GM12891 (cell line): ENCODE data around the gene TRANK1.

Experiments used
- DNase-seq: peaks from one replicate; pipeline ENCODE4 v3.0.0; 2011; ENCODE audit warnings: low spot score; ENCODE audit not compliant: insufficient read length
- FAIRE-seq: peaks from 2 replicates; lab custom pipeline; 2011; peaks lifted over from hg19 to GRCh38; lab: Jason Lieb, UNC
- PAX5 ChIP-seq: IDR thresholded peaks from 2 replicates; pipeline ENCODE4 v1.6.1; 2011; ENCODE audit warnings: low read length, moderate library complexity, mild to moderate bottlenecking; ENCODE audit not compliant: insufficient read depth, severe bottlenecking
- POLR2A ChIP-seq: IDR thresholded peaks from 2 replicates; pipeline ENCODE4 v1.6.1; 2011; ENCODE audit warnings: low read depth, low read length, control low read depth
- POLR2AphosphoS5 ChIP-seq: IDR thresholded peaks from 2 replicates; pipeline ENCODE4 v1.6.1; 2011; ENCODE audit warnings: low read depth, low read length, control low read depth
- POU2F2 ChIP-seq: IDR thresholded peaks from 2 replicates; pipeline ENCODE4 v1.6.1; 2011; ENCODE audit warnings: low read depth, mild to moderate bottlenecking, control low read depth, low read length, moderate library complexity
- SPI1 ChIP-seq: IDR thresholded peaks from 2 replicates; pipeline ENCODE4 v1.6.1; 2011; ENCODE audit warnings: low read depth, low read length, control low read depth
- TAF1 ChIP-seq: IDR thresholded peaks from 2 replicates; pipeline ENCODE4 v1.6.1; 2011; ENCODE audit warnings: low read depth, low read length, control low read depth

Gene TRANK1

GRCh38 chr3:36823806-36824205, 121.0 kb downstream of the TRANK1 start:
- TF ChIP-seq SPI1 (no peak), TAF1 (no peak), POU2F2 (no peak), POLR2A (no peak), PAX5 (no peak), POLR2AphosphoS5 (no peak)
- FAIRE-seq (no peak), DNase-seq (no peak)

- DNase-seq, result no peak
- FAIRE-seq, result no peak
- TF ChIP-seq POU2F2 (no peak), TAF1 (no peak), POLR2A (no peak), PAX5 (no peak), SPI1 (no peak), POLR2AphosphoS5 (no peak)
These were observed 124.8 kb downstream of the TRANK1 start for GRCh38 chr3:36820083-36820482.

GRCh38 chr3:36817806-36818533, 126.9 kb downstream of the TRANK1 start:
- DNase-seq (no peak), FAIRE-seq (no peak)
- TF ChIP-seq PAX5 (no peak), POU2F2 (no peak), SPI1 (no peak), POLR2AphosphoS5 (no peak), TAF1 (no peak), POLR2A (no peak)

GRCh38 chr3:36815375-36815774, 129.5 kb downstream of the TRANK1 start:
- no peak for FAIRE-seq
- no peak for TF ChIP-seq POU2F2
- no peak for TF ChIP-seq TAF1
- TF ChIP-seq POLR2A, result no peak
- TF ChIP-seq SPI1, result no peak
- TF ChIP-seq POLR2AphosphoS5, result no peak
- no peak for TF ChIP-seq PAX5
- no peak for DNase-seq

- DNase-seq (no peak), FAIRE-seq (no peak)
- TF ChIP-seq PAX5 (no peak), POLR2A (no peak), TAF1 (no peak), SPI1 (no peak), POU2F2 (no peak), POLR2AphosphoS5 (no peak)
These were observed 130.1 kb downstream of the TRANK1 start for GRCh38 chr3:36814776-36815175.

- DNase-seq (no peak), FAIRE-seq (no peak)
- no peak for TF ChIP-seq SPI1
- TF ChIP-seq POLR2A, result no peak
- no peak for TF ChIP-seq POLR2AphosphoS5
- no peak for TF ChIP-seq TAF1
- no peak for TF ChIP-seq POU2F2
These were observed 130.7 kb downstream of the TRANK1 start for GRCh38 chr3:36814066-36814717.

GRCh38 chr3:36813305-36813704, 131.5 kb downstream of the TRANK1 start:
- TF ChIP-seq POU2F2, result no peak
- TF ChIP-seq POLR2AphosphoS5, result no peak
- no peak for TF ChIP-seq POLR2A
- no peak for TF ChIP-seq TAF1
- no peak for TF ChIP-seq PAX5
- no peak for TF ChIP-seq SPI1
- no peak for FAIRE-seq
- no peak for DNase-seq

GRCh38 chr3:36812240-36812639, 132.6 kb downstream of the TRANK1 start:
- DNase-seq (no peak), FAIRE-seq (no peak)
- TF ChIP-seq POLR2AphosphoS5 (no peak), POLR2A (no peak), PAX5 (no peak), POU2F2 (no peak), TAF1 (no peak), SPI1 (no peak)

GRCh38 chr3:36811768-36812167, 133.1 kb downstream of the TRANK1 start:
- FAIRE-seq (no peak), DNase-seq (no peak)
- TF ChIP-seq POLR2A (no peak), POLR2AphosphoS5 (no peak), POU2F2 (no peak), PAX5 (no peak)
